ENCODE results near the gene CSNK2A1.

Gene CSNK2A1

GRCh38 chr20:576156-576555 is 32.6 kb upstream of the CSNK2A1 start:
- no peak overlapping the region for H3K4me3 ChIP-seq (ENCODE audit: low read length)
- no peak for DNase-seq (ENCODE audit: low read depth)
- H3K9me3 ChIP-seq (ENCODE audit: control insufficient read depth, low read length) = peaks cover under 1% of the 10 kb centered on the region
- no peak overlapping the region for H3K9ac ChIP-seq (ENCODE audit: low read length)
- no peaks in the 10 kb centered on the region for H3K4me1 ChIP-seq (ENCODE audit: control insufficient read depth, insufficient read depth, low read length)
- peaks cover 56% of the 10 kb centered on the region for H3K27me3 ChIP-seq (replicated peaks; ENCODE audit: control insufficient read depth, insufficient read depth, low read length)
- H3K36me3 ChIP-seq (ENCODE audit: control insufficient read depth, insufficient read depth, low read length, severe bottlenecking) = no peaks in the 10 kb centered on the region

GRCh38 chr20:575230-575629 is 31.6 kb upstream of the CSNK2A1 start:
- DNase-seq (ENCODE audit: low read depth) = no peak
- no peak overlapping the region for H3K4me3 ChIP-seq (ENCODE audit: low read length)
- no peaks in the 10 kb centered on the region for H3K36me3 ChIP-seq (ENCODE audit: control insufficient read depth, insufficient read depth, low read length, severe bottlenecking)
- no peak overlapping the region for H3K9ac ChIP-seq (ENCODE audit: low read length)
- H3K27me3 ChIP-seq (replicated peaks; ENCODE audit: control insufficient read depth, insufficient read depth, low read length) = peaks cover 48% of the 10 kb centered on the region
- no peaks in the 10 kb centered on the region for H3K9me3 ChIP-seq (ENCODE audit: control insufficient read depth, low read length)
- no peaks in the 10 kb centered on the region for H3K4me1 ChIP-seq (ENCODE audit: control insufficient read depth, insufficient read depth, low read length)

- no peaks in the 10 kb centered on the region for H3K4me1 ChIP-seq (ENCODE audit: control insufficient read depth, insufficient read depth, low read length)
- no peak overlapping the region for H3K9ac ChIP-seq (ENCODE audit: low read length)
- H3K9me3 ChIP-seq (ENCODE audit: control insufficient read depth, low read length) = no peaks in the 10 kb centered on the region
- H3K27me3 ChIP-seq (replicated peaks; ENCODE audit: control insufficient read depth, insufficient read depth, low read length) = peaks cover 51% of the 10 kb centered on the region
- H3K36me3 ChIP-seq (ENCODE audit: control insufficient read depth, insufficient read depth, low read length, severe bottlenecking) = no peaks in the 10 kb centered on the region
- DNase-seq (ENCODE audit: low read depth) = no peak
- no peak overlapping the region for H3K4me3 ChIP-seq (ENCODE audit: low read length)
These were observed 30.8 kb upstream of the CSNK2A1 start for GRCh38 chr20:574297-574942.

GRCh38 chr20:573414-574296 is 30.1 kb upstream of the CSNK2A1 start:
- DNase-seq (ENCODE audit: low read depth) = no peak
- no peak overlapping the region for H3K4me3 ChIP-seq (ENCODE audit: low read length)
- no peaks in the 10 kb centered on the region for H3K9me3 ChIP-seq (ENCODE audit: control insufficient read depth, low read length)
- H3K4me1 ChIP-seq (ENCODE audit: control insufficient read depth, insufficient read depth, low read length) = no peaks in the 10 kb centered on the region
- no peak overlapping the region for H3K9ac ChIP-seq (ENCODE audit: low read length)
- H3K27me3 ChIP-seq (replicated peaks; ENCODE audit: control insufficient read depth, insufficient read depth, low read length) = peaks cover 56% of the 10 kb centered on the region
- H3K36me3 ChIP-seq (ENCODE audit: control insufficient read depth, insufficient read depth, low read length, severe bottlenecking) = no peaks in the 10 kb centered on the region

- Histone ChIP-seq H3K9ac (ENCODE audit: low read length) (no peak overlapping the region), H3K4me3 (ENCODE audit: low read length) (no peak overlapping the region), H3K36me3 (ENCODE audit: control insufficient read depth, insufficient read depth, low read length, severe bottlenecking) (no peaks in the 10 kb centered on the region), H3K27me3 (replicated peaks; ENCODE audit: control insufficient read depth, insufficient read depth, low read length) (peaks cover 64% of the 10 kb centered on the region), H3K9me3 (ENCODE audit: control insufficient read depth, low read length) (no peaks in the 10 kb centered on the region), H3K4me1 (ENCODE audit: control insufficient read depth, insufficient read depth, low read length) (no peaks in the 10 kb centered on the region)
- DNase-seq (ENCODE audit: low read depth) = no peak
These were observed 29.1 kb upstream of the CSNK2A1 start for GRCh38 chr20:572727-573126.

- no peak overlapping the region for H3K9ac ChIP-seq (ENCODE audit: low read length)
- no peaks in the 10 kb centered on the region for H3K36me3 ChIP-seq (ENCODE audit: control insufficient read depth, insufficient read depth, low read length, severe bottlenecking)
- no peaks in the 10 kb centered on the region for H3K4me1 ChIP-seq (ENCODE audit: control insufficient read depth, insufficient read depth, low read length)
- peak; percentile 49 for DNase-seq (ENCODE audit: low read depth)
- no peaks in the 10 kb centered on the region for H3K9me3 ChIP-seq (ENCODE audit: control insufficient read depth, low read length)
- no peak overlapping the region for H3K4me3 ChIP-seq (ENCODE audit: low read length)
- H3K27me3 ChIP-seq (replicated peaks; ENCODE audit: control insufficient read depth, insufficient read depth, low read length) = peaks cover 67% of the 10 kb centered on the region
These were observed 28.3 kb upstream of the CSNK2A1 start for GRCh38 chr20:571754-572441.

- H3K9ac ChIP-seq (ENCODE audit: low read length) = no peak overlapping the region
- DNase-seq (ENCODE audit: low read depth) = no peak
- no peak overlapping the region for H3K4me3 ChIP-seq (ENCODE audit: low read length)
- no peaks in the 10 kb centered on the region for H3K9me3 ChIP-seq (ENCODE audit: control insufficient read depth, low read length)
- H3K4me1 ChIP-seq (ENCODE audit: control insufficient read depth, insufficient read depth, low read length) = no peaks in the 10 kb centered on the region
- no peaks in the 10 kb centered on the region for H3K36me3 ChIP-seq (ENCODE audit: control insufficient read depth, insufficient read depth, low read length, severe bottlenecking)
- peaks cover 52% of the 10 kb centered on the region for H3K27me3 ChIP-seq (replicated peaks; ENCODE audit: control insufficient read depth, insufficient read depth, low read length)
These were observed 25.3 kb upstream of the CSNK2A1 start for GRCh38 chr20:568673-569415.

GRCh38 chr20:568097-568652 is 24.6 kb upstream of the CSNK2A1 start:
- Histone ChIP-seq H3K27me3 (replicated peaks; ENCODE audit: control insufficient read depth, insufficient read depth, low read length) (peaks cover 52% of the 10 kb centered on the region), H3K9ac (ENCODE audit: low read length) (no peak overlapping the region), H3K4me1 (ENCODE audit: control insufficient read depth, insufficient read depth, low read length) (no peaks in the 10 kb centered on the region), H3K9me3 (ENCODE audit: control insufficient read depth, low read length) (no peaks in the 10 kb centered on the region), H3K36me3 (ENCODE audit: control insufficient read depth, insufficient read depth, low read length, severe bottlenecking) (no peaks in the 10 kb centered on the region), H3K4me3 (ENCODE audit: low read length) (no peak overlapping the region)
- DNase-seq (ENCODE audit: low read depth) = no peak

GRCh38 chr20:564192-564591 is 20.6 kb upstream of the CSNK2A1 start:
- H3K36me3 ChIP-seq (ENCODE audit: control insufficient read depth, insufficient read depth, low read length, severe bottlenecking) = no peaks in the 10 kb centered on the region

GRCh38 chr20:563187-563586 is 19.6 kb upstream of the CSNK2A1 start:
- no peak overlapping the region for H3K4me3 ChIP-seq (ENCODE audit: low read length)
- no peak for DNase-seq (ENCODE audit: low read depth)
- no peaks in the 10 kb centered on the region for H3K9me3 ChIP-seq (ENCODE audit: control insufficient read depth, low read length)
- H3K36me3 ChIP-seq (ENCODE audit: control insufficient read depth, insufficient read depth, low read length, severe bottlenecking) = no peaks in the 10 kb centered on the region
- no peak overlapping the region for H3K9ac ChIP-seq (ENCODE audit: low read length)
- H3K4me1 ChIP-seq (ENCODE audit: control insufficient read depth, insufficient read depth, low read length) = no peaks in the 10 kb centered on the region
- H3K27me3 ChIP-seq (replicated peaks; ENCODE audit: control insufficient read depth, insufficient read depth, low read length) = peaks cover 58% of the 10 kb centered on the region

More at GRCh38 chr20:564192-564591, 20.6 kb upstream of the CSNK2A1 start:
- H3K9ac ChIP-seq (ENCODE audit: low read length) = no peak overlapping the region
- H3K9me3 ChIP-seq (ENCODE audit: control insufficient read depth, low read length) = no peaks in the 10 kb centered on the region
- H3K27me3 ChIP-seq (replicated peaks; ENCODE audit: control insufficient read depth, insufficient read depth, low read length) = peaks cover 67% of the 10 kb centered on the region
- no peaks in the 10 kb centered on the region for H3K4me1 ChIP-seq (ENCODE audit: control insufficient read depth, insufficient read depth, low read length)
- no peak overlapping the region for H3K4me3 ChIP-seq (ENCODE audit: low read length)
- no peak for DNase-seq (ENCODE audit: low read depth)

Data from adipocyte (in vitro differentiated cells).